Activated CD4-positive, CD25-positive, alpha-beta regulatory T cell treated with anti-CD3 and anti-CD28 coated beads, Interleukin-2, amount 50 U/mL, for 72 hours (primary cell): ENCODE measurements around the gene MAMSTR.

Experiments
- DNase-seq: peaks from one replicate; pipeline ENCODE4 v3.0.0; 2021

MAMSTR gene

GRCh38 chr19:48745208-48745995, 25.9 kb upstream of the MAMSTR start:
- DNase-seq, result no peak

- no peak for DNase-seq
These were observed 22.6 kb upstream of the MAMSTR start for GRCh38 chr19:48742096-48742495.

DNA sequence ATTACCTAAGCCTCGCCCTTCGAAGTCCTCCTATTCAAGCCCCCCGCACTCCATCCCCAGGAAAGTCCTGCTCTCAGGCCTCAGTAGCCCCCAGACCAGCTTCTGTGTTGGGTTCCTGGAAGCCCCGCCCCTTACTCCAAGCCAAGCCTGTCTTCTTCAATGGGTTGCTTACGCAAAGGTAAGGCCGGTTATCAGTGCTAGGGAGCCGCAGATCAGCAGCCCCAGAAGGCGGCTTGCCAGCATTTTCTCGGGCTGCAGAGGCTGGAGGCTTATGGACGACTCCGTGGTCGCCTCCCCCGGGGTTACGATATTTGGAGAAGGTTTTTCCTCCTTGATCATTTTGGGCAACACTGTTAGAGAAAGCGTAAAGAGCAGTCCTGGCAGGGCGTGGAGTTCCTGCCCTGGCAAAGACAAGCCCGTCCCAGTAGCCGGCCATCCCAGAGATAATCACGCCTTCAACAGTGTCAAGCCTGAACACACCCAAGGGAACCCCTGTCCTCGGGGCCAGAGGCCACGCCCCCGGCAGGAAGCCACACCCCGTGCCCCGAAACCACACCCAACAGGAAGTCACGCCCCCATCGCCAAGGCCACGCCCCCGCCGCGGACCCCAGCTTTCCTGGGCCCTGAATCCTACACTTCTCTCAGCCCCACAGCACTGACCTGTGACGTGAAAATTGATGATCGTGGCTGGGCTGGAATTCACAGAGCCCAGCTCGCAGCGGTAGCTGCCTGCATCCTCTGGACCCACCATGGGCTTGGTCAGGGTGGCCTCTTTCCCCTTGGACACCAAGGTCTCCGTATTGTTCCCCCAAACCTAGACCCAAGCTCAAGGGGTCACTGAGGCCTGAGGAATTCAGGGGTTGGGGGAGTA, 21.8 kb upstream of the MAMSTR start:
- peak; percentile 46 for DNase-seq

- DNase-seq, result no peak
These were observed 20.8 kb upstream of the MAMSTR start, which contains the start of gene RASIP1 for GRCh38 chr19:48740164-48740972. Gene RASIP1 (minus strand): TSS chr19:48740610. CDS start chr19:48740282, 328 bp downstream.

- DNase-seq, result no peak
These were observed 20.1 kb upstream of the MAMSTR start for GRCh38 chr19:48739404-48740163.

GRCh38 chr19:48738557-48739403, 19.3 kb upstream of the MAMSTR start:
- DNase-seq, result peak; percentile 89

DNA sequence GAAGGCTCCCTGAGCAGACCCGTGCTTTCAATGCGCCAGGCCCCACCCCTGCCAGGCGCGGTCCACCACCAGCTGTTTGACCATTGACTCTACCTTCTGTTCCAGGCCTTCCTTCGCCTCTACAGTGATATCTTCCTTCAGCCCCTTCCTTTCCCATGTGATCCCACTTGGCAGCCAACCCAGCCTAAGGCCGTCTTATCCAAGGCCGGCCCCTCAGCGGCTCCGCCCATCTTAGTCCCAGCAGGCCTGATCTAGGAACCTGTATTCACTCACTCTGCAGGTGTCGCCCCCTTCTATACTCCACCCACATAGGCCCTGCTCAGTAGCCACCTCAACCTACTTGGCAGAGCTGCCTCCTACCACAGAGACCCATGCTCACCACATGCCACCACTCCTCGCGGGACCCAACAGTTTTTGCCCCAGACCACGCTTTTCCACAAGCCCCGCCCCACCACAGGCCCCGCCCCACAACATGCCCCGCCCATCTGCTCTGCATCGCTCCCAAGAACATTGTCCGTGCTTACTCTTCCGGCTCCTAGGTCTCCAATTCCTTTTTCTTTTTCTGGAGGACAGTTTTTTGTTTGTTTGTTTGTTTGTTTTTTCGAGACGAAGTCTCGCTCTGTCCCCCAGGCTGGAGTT, 18.0 kb upstream of the MAMSTR start:
- no peak for DNase-seq

DNA sequence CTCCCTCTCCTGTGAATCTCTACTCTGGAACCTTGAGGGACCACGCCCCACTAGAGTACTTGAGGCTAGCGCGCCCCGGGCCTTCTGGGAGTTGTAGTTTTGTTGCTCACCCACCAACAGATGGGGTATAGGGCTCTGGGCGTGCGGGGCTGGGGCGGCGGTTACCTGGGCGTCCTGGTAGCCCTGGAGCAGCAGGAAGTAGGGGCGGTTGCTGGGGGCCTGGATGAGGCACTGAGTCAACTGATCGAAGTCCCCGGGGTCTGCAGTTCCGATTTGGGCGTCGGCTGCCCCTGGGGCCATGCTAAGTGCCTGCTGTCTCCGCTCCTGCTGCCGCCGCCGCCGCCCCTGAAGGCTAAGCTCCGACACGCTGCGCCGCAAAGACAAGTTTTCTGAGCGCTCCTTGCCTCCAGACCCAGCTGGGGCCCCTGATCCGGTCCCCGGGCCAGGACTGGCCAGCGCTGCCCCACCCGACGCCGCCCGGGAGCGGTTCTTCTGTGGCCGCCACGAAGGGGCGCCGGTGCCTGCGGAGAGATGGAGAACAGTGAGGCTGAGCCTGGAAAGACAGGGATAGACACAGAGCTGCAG, 15.6 kb upstream of the MAMSTR start:
- DNase-seq, result no peak

- DNase-seq, result no peak
These were observed 15.1 kb upstream of the MAMSTR start for GRCh38 chr19:48734625-48735024.

DNA sequence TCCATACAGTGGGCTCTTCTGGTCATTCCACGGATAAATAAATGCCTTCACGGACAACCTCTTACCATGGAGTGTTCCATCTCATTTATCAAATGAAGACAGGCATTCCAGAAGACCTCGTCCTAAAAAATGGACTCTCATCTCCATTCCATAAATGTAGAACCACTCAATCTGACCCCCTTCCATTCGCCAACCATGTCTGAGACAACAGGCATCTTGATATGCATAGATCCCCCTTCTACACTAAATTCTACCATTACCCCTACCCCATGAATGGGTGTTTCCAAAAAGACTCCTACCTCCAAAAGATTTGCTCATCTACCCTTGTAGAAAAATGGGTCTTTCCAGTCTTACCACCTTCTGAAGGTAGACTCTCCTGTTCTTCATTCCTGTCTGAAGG, 11.9 kb upstream of the MAMSTR start:
- no peak for DNase-seq

DNA sequence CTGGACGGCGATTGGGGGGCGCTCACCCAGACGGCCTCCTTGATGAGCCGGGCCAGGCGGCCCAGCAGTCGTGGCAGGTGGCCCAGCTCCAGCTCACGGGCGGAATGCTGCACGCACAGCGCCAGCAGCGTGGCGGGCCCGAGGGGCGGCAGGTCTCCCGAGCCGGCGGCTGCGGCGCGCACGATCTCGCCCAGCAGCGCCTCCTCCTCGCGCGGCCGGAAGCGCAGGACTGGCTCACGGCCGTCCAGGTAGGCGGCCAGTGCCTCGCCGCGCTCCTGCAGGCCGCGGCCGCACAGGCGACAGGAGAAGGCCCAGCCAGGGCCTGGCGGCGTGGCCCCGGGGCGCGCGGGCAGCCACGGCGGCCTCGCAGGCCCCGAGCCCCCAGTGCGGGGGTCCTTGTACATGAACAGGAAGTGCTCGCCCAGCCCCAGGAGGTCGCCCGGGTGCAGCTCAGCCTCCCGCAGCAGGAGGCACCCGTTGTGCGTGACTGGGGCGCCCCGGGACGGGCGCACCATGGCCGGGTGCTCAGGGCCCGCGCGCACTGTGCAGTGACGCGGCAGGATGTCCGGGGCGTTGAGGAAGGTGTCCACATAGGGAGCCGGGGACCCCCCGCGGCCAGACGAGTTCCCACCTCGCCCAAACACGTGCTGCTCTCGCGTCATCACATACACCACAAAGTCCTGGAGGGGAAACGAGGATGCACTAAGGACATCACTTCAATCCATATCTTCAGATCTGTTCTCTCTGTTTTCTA, 9.6 kb upstream of the MAMSTR start:
- no peak for DNase-seq

DNA sequence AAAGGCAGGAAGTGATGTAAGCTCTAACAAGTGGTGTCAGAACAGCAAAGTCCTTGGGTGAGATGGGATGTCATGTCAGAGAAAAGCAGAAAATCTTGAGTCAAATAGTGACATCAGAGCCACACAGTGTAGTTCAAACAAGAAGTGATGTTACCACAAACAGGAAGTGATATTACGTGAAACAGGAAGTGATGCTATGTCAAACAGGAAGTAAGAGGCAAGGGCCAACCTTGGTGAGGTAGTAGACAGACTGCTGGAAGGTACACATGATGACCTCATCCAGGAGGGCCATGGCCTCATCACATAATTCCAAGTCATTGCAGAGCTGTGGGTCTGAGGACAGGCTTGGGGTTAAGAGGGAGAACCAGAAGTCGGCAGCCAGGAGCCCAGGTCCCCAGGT, 7.0 kb upstream of the MAMSTR start:
- DNase-seq, result no peak

DNA sequence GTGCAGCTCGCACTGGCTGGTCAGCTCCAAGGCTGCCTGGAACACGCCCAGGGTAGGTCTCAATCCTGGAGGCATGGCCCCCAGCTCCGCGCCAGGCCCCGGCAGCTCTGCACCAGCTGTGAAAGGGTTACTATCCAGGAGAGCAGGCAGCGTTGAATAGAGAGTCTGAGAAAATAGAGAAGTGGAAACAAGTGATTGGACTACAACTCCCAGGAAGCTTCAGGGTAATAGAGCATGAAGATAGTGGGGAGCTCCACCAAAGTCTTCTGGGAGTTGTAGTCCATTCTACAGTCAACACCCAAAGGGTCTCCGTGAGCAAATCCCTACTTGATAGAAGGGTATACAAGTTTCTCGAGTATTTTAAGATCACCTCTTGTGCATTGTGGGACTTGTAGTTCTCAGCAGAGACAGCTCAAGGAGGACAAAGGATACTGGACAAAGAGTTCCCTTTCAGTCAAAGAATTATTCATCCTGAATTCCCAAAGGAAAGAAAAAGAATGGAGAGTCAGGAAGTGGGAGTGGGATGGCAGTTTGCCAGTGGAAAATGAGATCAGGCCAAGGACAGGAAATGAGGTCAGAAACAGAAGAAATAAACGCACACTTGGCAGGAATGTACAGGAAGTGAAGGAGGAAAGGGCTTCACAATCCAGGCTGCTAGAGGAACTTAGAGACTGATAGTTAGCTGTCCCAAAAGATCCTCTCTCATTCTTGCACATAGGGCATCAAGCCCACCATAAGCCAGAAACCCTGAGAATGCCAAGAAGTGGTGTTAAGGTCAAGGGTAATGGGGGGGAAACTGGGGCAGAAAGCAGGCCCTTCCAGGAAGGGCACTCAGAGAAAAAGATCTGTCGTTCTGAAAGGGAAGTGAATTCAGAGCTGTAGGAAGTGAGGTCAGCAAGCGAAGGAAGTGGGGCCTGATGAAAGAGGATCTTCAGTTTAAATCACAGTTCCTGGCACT, 5.5 kb upstream of the MAMSTR start:
- no peak for DNase-seq

- DNase-seq, result no peak
These were observed 2.7 kb upstream of the MAMSTR start for GRCh38 chr19:48722196-48722708.

DNA sequence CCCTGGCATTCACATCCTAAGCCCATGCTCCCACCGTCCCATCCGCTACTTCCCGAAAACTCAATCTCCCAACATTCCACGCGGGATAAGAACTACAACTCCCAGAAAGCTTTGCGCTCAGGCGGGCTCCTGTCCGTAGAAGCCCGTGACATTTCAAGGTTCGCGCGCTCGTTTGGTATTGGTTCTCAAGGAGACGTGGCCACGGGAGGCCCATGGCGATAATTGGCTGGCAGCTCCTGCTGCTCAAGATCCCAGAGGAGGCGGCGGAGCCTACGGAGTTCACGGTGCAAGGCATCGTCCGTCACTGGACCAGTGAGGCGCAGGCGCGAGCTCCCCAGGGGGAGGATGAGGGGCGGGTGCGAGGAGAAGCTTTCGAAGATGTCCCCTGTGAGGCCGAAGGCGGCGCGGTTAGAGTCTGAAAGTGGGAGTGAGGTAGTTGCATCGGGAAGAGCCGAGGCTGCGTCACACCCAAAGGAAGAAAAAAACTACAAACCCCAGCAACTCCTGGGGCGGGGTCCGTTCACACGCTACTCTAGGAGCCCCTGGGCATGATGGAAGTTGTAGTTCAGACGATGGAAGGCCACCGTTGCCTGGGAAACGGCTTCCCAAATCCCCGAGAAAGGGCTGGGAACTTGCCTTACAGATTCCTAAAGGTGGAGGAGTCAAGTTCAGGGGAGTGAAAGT, 1.2 kb upstream of the MAMSTR start:
- peak; percentile 82 for DNase-seq

GRCh38 chr19:48720251-48720612, 707 bp upstream of the MAMSTR start:
- DNase-seq, result no peak

- DNase-seq, result no peak
These were observed 754 bp downstream of the MAMSTR start for GRCh38 chr19:48718711-48719231.
